Kidney capillary endothelial cell (primary cell): ENCODE measurements around the gene L3MBTL4.
A peak's percentile ranks its signal among the peaks of the same experiment; 100 is the strongest.
"Not testable (repeated sequence)": the region's sequence is repeated elsewhere in the genome, so short reads cannot be mapped to it uniquely, and the experiment has no call there.

Source experiments
- DNase-seq: peaks from one replicate; pipeline ENCODE4 v3.0.0-alpha.2; 2018; ENCODE audit warnings: low spot score

L3MBTL4 gene

DNA sequence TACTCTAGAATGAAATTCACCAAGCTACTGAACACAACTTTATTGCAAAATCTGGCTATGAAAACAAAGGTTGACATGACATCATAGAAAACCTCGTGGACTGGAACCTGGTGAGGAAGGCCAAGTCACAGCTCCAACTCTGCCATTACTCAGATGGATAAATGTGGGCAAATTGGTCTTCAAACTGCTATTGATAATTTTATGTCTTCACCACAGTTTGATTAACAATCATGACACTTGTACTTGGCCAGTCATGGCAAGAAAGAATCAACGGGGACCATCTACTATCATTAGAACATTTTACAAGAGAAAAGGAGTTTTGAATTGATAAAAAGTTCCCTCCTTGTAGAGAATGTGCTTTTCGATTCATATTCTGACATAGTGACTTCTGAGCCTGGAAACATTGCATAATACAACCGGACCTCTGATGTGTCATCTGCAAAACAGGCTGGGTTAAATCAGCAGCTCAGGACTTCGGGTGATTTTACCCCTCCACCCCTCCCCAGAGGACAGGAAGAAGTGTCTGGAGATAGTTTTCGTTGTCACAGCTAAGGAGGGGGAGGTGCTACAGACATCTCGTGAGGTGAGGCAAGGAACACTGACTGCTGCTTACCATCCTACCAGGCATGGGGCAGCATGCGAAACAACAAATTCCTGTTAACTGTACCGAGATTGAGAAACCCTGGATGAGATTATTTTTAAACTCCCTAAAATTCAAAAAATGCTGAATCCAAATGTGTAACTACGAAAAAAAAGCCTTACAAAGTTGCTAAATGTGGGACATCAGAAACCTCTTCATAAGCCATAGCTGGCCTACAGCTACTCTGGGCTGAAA is 8.4 kb downstream of the L3MBTL4 start:
- DNase-seq, result peak; percentile 7

DNA sequence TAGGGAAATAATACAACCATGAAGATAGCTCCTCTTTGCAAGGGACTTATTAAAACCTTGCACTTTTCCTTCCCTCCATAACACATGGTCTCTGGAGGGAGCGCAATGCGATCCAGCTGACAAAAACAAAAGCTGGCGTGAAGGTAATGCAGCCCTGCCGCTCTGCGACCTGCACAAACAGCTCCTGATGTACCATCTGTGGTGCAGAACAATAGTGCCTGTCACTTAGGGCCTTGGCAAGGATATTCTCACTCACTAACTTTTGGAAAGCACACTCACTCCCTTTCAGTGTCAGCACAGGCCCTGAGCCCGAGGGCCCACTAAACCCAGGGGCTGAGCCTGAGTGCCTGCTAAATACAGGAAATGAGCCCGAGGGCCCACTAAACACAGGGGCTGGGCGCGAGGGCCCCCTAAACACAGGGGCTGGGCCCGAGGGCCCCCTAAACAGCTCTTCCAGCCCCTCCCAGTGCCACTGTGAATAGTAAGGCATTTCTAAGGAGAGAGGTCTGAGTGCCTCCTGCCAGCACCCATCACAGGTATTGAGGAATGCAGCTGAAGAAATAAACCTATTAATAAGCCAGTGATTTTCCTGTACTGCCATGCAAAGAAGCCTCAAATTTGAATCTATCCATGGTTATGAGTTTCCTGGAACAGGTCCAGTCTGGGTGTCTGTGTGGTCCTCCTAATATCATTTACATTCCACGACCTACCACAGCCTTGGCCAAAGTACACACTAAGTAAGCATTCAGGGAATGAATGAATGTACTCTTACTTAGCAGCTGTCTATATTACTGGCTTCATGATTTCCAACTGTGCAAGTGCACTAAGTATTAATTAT is 9.3 kb downstream of the L3MBTL4 start:
- no peak for DNase-seq

DNA sequence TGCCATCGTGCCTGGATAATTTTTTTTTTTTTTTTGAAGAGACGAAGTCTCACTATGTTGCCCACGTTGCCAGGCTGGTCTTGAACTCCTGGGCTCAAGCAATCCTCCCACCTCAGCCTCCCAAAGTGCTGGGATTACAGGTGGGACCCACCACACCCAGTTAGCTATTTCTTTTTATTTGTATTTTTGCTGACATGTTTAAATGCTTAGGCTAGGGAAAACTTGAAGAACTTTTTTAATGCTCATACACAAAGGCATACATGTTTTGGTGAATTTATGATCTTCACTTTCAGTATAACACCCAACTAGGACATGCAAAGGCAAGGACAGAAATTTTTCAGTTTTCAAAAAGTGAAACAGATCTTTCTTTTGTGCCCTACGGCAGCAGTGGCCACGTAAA is 9.9 kb downstream of the L3MBTL4 start:
- DNase-seq, result no peak

DNA sequence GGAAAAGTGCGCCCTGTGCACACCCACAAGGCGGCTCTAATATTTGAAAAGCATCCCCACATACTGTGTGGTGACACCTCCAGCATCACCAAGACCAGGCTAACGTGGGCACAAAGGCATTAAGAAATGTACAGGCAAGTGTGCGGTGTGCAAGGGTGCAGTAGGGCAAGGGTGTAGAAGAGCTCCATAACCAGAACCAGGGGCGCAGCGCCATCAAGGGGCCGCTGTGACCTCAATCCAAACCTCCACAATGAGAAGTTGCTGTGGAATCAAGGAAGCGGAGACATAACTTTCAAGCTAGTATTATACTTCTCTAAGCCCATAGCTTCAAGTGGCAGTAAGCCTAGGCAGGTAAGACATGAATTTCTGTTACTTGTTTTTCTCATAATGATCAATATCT is 13.0 kb downstream of the L3MBTL4 start:
- DNase-seq, result no peak

DNA sequence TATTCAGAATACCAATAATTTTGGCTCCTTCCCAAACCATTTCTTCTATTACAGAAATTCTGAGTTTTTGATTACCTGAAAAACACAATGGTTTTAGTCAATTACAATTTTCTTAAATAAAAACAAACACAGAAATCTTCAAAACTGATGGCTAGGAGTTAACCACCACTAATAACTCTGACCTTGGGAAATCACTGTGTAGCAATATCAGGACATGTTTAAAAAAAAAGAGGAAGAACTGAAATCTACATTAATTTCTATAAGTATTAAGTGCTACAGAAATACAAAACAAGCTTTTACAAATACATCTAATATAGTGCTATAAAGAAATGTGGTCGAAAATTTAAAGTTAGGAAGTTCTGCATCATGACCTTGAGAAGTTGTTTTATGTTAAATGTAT is 14.9 kb downstream of the L3MBTL4 start:
- DNase-seq, result no peak

DNA sequence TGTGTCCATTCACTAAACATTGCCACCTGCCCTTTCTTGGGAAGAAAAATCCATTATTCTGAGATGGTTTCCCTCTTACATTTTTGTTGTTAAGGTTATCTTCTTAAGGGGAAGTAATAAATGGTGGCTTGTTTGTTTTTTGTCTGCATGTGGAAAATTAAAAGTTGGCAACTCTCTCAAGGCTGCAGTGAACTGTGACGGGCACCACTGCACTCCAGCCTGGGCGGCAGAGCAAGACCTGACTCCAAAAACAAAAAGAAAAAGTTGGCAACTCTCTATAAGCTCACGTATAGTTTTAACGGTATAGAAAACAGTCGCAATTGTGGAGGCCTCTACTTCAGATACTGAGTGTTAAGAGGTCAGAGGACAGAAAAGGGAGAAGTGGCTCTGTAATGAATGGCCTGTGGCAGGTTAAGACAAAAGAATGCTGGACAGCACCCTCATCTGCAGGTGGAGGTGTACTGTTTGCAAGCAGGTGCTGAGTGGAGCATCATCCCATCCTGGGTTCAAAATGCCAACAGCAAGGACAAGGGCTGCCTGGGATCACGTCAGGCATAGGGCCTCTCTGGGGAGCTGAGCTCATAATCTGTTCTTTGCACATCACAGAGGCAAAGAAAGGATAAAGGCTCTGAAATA is 16.7 kb downstream of the L3MBTL4 start:
- DNase-seq, result no peak

DNA sequence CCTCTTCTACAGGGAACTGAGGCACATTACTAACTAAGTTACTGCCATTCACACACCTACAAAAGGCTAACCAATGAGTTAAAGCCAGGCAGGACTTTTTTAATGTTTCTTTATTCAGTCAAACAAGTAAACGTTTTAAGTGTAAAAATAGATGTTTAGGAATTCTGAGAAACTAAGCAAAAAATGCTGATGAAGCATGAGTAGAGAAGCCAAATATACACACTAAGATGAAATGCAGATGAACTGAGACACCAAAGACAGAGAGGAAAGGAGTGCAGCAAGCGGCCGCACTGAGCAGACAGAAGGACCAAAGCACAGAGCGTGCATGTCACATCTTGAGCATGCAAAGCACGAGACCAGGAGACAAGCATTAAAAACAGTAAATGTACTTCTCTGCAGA is 17.9 kb downstream of the L3MBTL4 start:
- no peak for DNase-seq

DNA sequence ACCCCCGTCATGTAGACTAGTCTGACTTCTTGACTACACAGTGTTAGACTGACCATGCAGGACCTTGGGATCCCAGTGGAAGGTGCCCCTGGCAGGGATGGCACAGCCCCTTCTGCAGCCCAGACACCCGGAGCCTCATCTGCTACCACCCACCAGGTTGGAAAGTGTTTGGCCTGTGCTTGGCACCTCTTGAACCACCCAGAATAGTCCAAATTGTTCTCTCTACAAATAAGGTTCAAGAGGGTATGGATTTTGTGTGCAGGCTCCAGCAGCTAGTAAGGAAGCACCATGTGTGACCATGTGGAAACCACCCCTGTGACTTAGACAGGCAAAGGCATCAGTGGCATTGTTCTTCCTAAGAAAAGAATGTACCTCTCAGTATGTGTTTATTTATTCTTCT is 18.4 kb downstream of the L3MBTL4 start:
- no peak for DNase-seq

DNA sequence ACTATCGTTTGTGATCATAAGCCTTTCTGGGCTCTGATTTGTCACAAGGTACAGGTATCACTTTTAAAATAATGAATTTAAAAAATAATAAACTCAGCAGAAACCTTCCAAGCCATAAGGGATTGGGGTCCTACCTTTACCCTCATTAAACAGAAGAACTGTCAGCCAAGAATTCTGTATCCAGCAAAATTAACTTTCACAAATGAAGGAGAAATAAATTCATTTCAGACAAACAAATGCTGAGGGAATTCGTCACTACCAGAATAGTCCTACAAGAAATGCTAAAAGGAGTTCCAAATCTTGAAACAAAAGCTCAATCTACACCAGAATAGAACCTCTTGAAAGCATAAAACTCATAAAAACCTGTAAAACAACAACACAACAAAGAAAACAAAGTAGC is 25.7 kb downstream of the L3MBTL4 start:
- no peak for DNase-seq

DNA sequence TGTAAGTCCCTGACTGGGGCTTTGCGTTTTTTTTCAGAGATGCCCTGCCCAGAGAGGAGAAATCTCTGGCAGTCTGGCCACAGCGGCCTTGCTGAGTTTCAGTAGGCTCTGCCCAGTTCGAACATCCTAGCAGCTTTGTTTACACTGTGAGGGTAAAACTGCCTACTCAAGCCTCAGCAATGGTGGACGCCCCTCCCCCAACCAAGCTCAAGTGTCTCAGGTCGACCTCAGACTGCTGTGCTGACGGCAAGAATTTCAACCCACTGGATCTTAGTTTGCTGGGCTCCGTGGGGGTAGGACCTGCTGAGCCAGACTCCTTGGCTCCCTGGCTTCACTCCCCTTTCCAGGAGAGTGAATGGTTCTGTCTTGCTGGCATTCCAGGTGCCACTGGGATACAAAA is 31.7 kb downstream of the L3MBTL4 start:
- no peak for DNase-seq

DNA sequence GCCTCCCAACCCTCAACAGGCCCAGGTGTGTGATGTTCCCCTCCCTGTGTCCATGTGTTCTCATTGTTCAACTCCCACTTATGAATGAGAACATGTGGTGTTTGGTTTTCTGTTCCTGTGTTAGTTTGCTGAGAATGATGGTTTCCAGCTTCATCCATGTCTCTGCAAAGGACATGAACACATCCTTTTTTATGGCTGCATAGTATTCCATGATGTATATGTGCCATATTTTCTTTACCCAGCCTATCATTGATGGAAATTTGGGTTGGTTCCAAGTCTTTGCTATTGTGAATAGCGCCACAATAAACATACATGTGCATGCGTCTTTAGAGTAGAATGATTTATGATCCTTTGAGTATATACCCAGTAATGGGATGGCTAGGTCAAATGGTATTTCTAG is 37.2 kb downstream of the L3MBTL4 start:
- not testable (repeated sequence) for DNase-seq

DNA sequence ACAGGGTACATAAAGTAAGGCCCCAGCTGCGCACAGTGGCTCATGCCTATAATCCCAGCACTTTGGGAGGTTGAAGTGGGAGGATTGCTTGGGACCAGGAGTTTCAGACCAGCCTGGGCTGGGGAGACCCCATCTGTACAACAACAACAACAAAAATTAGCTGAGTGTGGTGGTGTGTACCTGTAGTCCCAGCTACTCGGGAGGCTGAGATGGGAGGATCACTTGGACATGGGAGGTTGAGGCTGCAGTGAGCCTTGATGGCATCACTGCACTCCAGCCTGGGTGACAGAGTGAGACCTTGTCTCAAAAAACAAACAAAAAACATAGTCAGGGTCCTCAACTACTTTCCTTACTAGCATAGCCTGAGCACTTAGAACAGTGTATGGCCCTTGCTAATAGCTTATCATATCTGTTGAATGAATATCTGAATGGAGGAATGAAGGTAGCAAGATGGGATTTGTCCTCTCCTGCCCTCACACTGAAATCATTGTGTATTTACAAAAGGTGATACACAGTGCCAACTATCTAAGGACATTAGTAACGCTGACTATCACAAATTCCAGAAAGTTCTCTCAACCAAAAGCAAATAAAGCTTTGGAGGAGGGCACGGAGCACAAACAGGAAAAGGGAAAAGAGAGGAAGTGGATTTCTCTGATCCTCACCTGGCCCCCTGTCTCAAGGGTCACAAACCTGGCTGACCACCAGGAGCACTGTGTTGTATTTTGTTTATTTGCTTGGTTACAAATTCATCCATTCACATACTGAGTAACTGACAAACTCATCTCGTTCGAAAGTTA is 38.1 kb downstream of the L3MBTL4 start:
- DNase-seq, result no peak

DNA sequence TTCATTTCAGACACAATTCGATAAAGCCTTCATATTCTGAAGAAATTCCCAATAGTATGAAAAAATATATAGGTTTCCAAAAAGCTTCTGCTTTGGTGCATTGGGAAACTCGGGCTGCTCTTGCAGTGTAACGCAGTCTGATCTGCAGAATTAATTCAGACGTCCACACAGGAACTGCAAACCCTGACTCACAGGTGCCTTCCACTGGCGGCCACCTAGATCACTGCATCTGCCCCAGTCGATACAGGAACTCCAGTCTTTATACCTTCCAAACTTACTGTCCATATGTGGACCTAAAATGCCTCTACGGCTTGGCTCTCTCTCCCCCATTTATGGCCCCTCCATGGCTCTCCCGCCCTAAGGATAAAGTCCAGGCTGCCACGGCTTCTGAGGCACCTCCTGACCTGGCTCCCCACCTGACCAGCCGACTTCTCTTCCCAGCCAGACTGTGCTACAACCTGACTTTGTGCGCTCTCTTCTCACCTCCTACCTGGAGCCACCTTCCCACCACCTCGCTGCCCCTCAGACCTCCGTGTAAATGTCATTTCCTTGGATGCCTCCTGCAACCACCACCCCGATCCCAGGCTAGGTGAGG is 39.7 kb downstream of the L3MBTL4 start:
- no peak for DNase-seq

DNA sequence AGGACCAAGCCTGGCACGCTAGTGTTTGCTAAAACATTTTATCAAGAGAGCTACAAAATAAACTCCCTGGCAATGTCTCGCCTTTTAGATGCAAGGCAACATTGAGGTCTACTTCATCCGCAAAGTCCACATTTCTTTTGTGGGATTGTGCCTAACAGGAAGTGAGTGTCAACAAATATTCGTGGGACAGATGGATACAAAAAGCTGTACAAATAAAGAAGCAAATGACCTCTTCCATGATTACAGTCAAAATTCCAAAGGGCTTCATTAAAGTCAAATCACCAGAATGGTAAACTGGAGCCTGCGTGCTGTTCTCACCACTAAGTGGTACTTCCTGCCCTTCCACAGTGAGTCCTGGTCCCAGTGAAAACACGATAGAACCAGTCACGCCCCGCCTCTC is 40.4 kb downstream of the L3MBTL4 start:
- DNase-seq, result no peak

DNA sequence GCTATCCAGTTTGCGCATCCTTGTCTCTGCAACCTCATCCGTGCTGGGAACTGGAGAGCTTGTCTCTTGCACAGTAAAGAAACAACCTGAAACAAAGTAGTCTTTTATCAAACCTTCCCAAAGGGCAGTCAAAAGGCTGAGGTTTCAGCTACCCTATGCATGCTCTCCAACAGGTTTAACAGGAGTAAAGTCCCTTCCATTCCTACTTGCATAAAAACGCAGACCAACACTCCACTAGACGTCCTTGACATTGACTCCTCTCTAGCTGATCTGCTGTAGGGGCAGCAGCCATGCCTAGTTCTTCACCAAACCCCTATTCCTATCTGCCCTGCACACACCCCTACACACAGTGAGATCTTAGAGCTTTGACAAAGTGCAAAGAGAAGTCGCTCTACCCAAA is 41.5 kb downstream of the L3MBTL4 start:
- DNase-seq, result no peak

DNA sequence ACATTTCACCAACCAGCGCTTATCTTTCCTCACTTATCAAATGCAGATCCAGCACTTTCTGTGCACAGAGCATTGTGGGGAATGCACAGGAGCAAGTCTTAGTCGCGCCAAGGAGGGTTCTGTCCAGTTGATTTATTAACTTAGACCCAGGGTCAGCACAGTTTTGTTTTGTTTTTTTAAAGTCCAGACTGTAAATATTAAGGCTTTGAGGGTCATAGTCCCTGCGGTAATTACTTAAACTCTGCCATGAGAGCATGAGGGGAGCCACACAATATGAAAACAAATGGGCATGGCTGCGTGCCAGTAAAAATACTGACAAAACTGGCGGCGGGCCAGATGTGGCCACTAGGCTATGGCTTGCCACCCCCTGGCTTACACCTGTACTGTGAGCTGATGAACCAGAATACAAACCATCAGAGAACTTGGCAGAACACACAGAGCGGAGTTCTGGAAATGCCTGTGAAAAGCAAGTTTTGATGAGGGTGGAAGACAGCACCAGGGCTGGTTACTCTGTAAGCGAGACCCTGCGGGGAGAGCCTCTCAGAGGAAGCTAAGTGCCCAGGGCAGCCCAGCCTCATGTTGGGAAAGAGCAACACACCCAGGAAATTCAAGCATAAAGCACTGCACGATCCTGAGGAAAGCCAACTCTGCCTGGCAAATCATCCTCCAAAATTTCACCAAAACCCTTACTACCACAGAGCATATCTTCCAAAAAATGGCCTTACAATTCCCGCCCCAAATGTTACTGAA is 43.6 kb downstream of the L3MBTL4 start:
- no peak for DNase-seq

DNA sequence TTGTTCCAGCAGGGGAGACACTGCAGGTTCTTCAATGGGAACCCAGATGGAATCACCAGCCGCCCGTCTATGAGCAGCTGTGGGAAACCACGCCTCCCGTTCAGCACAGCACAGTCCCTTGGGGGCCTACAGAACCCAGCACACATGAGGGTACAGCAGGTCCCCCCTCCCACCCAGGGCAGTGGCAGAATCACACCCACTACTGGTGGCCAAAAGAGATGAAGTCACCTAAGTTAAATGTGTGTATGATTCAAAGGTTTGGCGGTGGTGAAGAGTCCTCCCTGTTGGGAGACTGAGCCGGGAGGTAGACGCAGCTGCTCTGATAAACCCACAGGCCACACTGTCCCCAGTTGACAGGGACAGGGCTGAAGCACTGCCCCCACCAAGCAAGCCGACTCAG is 44.3 kb downstream of the L3MBTL4 start:
- DNase-seq, result no peak

DNA sequence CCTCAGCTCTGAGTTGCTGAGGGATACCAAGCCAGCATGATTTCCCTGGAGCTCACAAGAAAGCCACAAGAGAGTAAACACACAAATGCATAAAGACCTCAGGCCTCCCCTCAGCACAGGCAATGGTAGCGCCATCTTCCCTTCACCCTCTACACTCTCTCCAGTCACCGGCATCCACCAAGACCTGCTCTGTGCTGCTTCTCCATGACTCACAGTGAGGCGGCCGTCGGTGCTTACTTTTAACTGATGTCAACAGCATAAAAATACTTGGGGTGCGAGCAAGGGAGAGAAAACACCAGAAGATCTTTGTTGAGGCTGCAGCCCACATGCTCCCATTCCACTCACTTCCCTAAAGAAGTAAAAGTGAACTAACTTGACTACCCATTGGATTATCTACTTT is 46.7 kb downstream of the L3MBTL4 start:
- DNase-seq, result no peak

DNA sequence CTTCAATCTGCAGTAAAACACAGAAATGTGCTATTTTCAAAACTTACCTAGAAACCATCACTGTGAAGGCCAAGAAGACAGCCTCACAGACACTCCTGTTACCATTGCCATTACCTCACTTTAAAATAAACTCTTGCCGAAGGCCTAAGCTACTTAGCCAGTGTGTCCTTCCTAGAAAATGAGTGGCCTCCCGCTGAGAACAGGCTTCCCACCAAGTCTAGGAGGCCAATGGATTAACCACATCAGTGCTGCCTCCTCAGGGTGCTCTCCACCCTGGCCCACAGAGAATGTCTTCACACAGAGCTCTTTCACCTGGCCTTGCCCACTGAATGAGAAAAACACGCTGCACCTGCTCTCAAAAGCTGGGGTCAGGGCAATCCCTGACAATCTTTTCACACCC is 47.5 kb downstream of the L3MBTL4 start:
- no peak for DNase-seq

DNA sequence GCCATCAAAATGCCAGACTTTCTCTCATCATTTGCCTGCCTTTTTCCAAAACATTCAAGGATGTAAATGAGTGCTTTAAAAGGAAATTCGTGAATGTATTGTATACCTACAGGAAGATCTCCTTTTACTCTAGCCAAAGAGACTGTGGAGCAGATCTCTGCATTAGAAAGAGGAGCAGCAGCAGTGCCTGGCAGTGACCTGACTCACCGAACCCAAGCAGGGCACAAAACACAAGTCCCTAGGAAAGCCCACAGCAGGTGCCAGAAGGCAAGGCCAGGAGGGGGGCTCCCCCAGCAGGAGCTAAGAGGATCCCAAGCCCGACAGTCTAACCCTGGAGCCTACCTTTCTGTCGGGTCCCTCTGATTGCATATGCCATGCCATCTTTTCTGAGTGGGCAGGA is 47.9 kb downstream of the L3MBTL4 start:
- no peak for DNase-seq

DNA sequence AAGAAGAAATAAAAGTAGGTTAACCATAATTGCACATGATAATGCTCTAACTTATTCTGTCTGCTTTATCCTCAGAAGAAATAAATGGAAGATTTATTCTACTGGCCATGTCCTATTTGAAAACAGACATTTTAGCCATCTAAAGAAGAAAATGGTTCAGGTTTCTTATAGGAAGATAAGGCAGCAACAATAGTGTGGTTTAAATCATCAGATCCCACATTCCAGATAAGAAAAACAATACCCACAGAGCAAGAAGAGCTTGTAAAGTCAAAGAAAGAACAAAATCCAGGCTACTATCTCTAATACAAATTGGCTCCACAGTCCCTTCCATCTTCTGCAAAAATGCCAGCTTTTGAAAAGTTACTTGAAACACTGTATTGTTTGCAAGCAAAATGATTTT is 49.3 kb downstream of the L3MBTL4 start:
- DNase-seq, result no peak
